Embryonic facial prominence (tissue), 1 donor: ENCODE measurements around the gene TGFB1I1.
A peak's percentile ranks its signal among the peaks of the same experiment; 100 is the strongest.
"Not testable (repeated sequence)": the region's sequence is repeated elsewhere in the genome, so short reads cannot be mapped to it uniquely, and the experiment has no call there.

ENCODE experiments used
- DNase-seq: peaks from one replicate; pipeline ENCODE4 v3.0.0-alpha.2; 2016; ENCODE audit errors: extremely low spot score

TGFB1I1 gene

GRCh38 chr16:31487720-31488467 lies 15.9 kb downstream of the TGFB1I1 start:
- DNase-seq = no peak

DNA sequence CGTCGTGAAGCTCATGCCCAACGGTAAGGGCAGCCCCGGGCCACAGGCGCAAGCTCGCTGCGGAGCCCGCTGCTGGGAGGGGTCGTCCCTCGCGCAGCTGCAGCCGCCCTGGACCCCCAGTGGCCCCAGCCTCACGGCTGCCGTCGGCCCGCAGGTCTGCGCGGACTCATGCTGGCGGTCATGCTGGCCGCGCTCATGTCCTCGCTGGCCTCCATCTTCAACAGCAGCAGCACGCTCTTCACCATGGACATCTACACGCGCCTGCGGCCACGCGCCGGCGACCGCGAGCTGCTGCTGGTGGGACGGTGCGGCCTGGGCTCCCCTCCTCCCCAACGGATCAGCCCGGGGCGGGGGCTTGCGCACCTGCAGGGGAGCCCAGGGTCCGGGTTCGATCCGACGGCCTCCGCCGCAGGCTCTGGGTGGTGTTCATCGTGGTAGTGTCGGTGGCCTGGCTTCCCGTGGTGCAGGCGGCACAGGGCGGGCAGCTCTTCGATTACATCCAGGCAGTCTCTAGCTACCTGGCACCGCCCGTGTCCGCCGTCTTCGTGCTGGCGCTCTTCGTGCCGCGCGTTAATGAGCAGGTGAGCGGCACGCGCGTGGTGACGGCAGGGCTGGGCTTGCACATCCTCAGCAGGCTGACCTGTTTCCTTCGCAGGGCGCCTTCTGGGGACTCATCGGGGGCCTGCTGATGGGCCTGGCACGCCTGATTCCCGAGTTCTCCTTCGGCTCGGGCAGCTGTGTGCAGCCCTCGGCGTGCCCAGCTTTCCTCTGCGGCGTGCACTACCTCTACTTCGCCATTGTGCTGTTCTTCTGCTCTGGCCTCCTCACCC lies 16.7 kb downstream of the TGFB1I1 start:
- DNase-seq = no peak

DNA sequence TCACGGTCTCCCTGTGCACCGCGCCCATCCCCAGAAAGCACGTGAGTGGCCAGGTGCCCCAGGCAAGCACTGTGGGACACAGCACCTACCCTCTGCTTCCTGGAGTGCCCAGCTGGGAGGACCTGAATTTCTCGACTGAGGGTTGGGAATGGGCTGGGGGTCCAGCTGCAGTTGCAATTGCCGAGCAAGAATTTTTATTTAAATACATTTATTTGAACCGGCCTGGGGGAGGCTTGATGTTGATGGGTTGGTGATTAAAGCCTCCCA lies 17.3 kb downstream of the TGFB1I1 start:
- no peak for DNase-seq

DNA sequence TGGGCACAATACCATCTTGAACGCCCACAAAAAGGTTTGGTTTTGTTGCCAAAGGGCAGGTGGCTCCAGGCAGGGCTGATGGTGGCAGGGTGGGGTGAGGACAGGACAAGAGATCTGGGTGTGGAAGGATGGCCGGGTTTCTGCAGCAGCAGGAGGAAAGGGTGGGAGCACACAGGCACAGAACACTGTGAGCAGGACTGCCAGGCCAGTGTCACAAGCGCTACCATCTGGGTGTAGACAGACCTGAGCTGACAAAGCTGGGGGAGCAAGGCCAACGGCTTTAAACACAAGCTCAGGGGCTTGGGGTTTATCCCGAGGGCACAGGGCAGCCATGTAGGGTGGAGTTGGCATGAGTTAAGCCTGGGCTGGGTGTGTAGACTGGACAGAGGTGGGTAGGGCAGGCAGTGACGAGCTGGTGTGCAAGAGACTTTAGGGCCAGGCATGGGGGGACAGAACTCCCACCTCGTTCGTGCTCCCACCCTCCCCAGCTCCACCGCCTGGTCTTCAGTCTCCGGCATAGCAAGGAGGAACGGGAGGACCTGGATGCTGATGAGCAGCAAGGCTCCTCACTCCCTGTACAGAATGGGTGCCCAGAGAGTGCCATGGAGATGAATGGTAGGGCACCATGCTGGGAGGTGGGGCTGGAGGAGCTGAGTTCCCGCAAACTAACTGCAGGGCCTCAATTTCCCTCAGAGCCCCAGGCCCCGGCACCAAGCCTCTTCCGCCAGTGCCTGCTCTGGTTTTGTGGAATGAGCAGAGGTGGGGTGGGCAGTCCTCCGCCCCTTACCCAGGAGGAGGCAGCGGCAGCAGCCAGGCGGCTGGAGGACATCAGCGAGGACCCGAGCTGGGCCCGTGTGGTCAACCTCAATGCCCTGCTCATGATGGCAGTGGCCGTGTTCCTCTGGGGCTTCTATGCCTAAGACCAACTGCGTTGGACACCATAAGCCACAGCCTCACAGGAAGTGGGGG lies 17.9 kb downstream of the TGFB1I1 start:
- no peak for DNase-seq

DNA sequence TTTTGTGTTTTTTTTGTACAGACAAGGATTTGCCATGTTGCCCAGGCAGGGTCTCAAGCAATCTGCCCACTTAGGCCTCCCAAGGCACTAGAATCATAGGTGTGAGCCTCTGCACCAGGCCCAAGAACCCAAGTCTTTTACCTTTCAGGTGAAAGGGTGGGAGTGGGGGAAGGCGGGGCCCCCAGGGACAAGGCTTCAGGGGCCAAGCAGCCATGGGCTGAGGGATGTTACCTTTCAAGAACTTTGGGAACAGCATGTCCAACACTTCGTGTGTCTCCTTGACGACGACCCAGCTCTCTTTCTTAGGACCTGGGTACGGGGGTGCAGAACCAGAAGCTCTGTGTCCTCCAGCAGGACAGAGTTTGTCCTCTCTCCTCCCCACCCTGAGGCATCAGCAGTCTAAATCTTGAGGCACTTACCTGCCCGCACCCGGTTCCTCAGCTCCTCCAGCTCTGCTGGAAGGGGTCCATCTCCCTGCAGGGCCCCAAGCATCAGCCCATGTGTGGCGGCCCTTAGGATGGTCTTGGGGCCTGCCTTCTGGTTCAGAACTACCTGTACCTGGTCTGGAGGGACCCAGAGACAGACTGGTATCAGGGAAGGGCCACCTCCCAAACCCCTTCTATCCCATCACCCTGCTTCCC lies 19.9 kb downstream of the TGFB1I1 start:
- no peak for DNase-seq

GRCh38 chr16:31493506-31494125 lies 21.7 kb downstream of the TGFB1I1 start:
- DNase-seq = no peak

- no peak for DNase-seq
These were observed 24.7 kb downstream of the TGFB1I1 start for GRCh38 chr16:31496670-31497069.

DNA sequence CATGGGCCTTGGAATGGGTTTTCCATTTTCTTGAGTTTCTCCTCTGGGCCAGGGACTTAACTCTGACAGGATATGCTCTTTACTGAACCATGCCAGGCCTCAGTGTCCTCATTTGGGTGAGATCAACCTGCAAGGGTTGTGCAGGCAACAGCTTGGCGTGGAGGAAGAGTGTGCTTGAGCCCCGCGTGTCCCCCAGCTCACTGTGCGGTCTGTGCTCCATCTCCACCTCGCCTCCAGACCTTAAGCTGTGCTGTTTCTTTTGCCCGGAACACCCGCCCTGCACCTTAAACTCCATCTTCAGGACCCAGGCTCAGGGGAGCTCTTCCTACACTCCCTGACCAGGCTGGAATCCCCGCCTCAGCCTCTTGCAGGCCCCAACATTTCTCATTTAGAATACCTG lies 26.5 kb downstream of the TGFB1I1 start:
- DNase-seq = no peak

DNA sequence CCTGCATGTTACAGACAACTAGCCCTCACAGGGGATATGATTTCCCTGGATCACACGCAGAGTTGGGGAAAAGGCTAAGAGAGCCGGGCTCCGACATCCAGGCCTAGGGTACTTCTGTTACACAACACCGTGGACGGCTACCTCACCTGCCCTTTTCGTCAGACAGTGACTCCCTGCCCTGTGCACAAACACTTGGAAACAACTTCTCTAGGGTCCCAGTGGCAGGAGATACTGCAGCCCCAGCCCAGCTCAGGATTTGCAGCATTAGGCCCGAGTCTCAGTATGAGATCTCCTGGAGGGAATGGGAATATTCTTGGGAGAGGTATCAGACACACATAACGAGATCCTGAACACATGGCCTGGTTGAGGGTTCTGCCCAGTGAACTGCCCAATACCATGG lies 28.0 kb downstream of the TGFB1I1 start:
- DNase-seq = no peak

DNA sequence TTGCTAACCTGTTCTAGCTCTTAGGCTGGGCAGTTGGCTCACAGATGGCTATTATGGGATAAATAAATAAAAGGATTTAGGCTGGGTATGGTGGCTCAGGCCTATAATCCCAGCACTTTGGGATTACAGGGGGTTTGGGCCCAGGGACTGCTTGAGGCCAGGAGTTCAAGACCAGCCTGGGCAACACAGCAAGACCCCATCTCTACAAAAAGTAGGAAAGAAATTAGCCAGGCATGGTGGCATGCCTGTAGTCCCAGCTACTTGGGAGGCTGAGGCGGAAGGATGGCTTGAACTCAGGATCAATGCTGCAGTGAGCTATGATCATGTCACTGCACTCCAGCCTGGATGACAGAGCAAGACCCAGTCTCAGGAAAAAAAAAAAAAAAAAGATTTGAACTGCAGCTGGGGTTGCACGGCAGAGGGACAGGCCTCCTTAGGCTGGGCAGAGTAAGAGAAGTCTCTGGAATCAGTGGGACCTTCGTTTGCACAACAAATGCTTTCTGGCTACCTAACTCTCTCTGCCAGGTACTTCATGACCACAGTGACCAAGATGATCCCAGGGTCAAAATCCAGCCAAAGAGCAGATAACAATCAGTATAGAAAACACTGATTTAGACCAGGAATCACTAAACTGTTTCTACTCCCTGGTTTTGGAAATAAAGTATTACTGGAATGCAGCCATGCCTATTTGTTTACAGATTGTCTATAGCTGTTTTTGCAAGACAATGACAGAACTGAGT lies 29.4 kb downstream of the TGFB1I1 start:
- DNase-seq = no peak

- DNase-seq = no peak
These were observed 30.0 kb downstream of the TGFB1I1 start for GRCh38 chr16:31501966-31502348.

GRCh38 chr16:31502981-31503380 lies 31.0 kb downstream of the TGFB1I1 start:
- no peak for DNase-seq

- not testable (repeated sequence) for DNase-seq
These were observed 31.6 kb downstream of the TGFB1I1 start for GRCh38 chr16:31503555-31503954.

- no peak for DNase-seq
These were observed 32.2 kb downstream of the TGFB1I1 start for GRCh38 chr16:31504159-31504558.

DNA sequence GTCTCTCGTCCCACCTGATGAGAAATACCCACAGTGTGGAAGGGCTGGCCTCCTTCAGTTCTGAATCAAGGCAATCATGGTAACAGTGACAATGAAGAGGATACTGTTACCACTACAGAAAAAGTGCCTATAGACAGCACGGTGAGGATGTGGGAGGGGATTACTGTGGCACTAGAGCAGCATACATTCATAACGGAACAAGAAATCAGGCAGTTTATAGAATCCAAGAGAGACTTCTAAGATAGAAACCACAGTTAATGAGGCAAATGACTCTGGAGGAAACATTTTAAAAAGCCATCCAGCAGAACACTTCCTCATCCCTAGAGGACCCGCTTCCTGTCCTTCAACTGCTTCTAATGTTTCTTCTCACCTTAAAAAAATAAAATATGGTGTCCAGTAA lies 33.5 kb downstream of the TGFB1I1 start:
- no peak for DNase-seq

DNA sequence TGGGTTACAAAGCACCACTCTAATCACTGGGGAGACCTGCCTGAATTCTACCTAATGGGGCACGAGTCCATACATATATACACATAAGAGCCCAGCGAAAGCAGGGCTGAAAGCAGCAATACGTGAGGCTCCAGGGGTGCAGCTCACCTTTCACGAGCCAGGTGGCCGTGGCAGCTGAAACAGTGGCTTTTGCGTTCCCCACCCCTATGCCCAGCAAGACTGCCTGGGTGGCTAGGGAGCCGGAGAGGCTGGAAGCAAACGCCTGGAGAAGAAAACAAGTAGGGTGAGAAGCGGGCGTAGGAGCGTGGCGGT lies 35.6 kb downstream of the TGFB1I1 start:
- no peak for DNase-seq

GRCh38 chr16:31507929-31508705 lies 36.2 kb downstream of the TGFB1I1 start, which contains the start of gene RUSF1:
Gene RUSF1 (minus strand): TSS chr16:31508391. CDS start chr16:31508373, 18 bp downstream.
- DNase-seq = peak; percentile 78

DNA sequence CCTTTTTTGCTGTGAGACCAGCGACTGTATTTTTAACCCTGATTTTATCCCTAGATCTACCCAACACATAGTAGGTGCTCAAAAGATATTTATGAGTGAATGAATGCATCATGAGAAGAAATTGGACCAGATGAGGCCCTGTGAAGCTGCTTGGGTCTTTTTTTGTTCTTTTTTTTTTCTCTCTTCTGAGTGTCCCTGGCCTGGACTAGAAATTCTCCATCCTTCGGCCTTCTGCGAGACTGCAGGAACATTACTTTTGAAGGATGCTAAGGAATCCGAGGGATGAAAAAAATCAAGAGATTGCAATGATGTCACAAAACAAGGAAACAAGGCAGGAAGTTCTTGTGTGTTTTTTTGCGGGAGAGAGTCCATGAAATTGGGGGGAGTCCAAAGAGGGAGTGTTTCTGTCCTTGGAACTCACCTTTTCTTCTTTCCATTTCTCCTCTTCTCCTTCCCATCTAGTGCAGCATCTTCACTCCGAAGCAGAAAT lies 36.8 kb downstream of the TGFB1I1 start:
- peak; percentile 42 for DNase-seq

DNA sequence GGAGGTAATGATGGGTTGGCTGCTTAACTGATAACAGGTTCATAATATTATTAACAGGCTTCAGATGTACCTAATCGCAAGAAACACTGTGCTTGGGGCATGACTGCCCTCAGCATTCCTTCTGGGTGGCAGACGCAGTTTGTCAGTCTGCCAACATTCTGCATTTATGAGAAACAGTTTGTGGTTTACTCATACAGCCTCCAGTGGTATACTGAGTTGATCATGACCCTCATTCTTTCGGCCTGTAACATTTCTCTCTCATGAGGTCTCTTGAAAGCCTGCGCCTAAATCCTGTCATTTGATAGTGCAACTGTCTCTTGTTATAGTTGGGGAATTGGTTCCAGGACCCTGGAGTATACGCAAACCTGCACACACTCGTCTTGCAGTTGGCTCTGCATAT lies 41.2 kb downstream of the TGFB1I1 start:
- DNase-seq = no peak

- DNase-seq = no peak
These were observed 41.9 kb downstream of the TGFB1I1 start for GRCh38 chr16:31513884-31514283.
